ENCODE results near the gene BLOC1S3.
A peak's percentile ranks its signal among the peaks of the same experiment; 100 is the strongest.

Gene BLOC1S3

GRCh38 chr19:45179072-45179891, 698 bp downstream of the BLOC1S3 start:
- Histone ChIP-seq H3K4me3 (ENCODE audit: low read depth in 1 of 2, low read length in 2 of 2) (peak overlapping the region; percentile 74 to 82), H3K4me1 (ENCODE audit: control insufficient read depth in 1 of 2, insufficient read depth in 2 of 2, low read length in 2 of 2) (peaks cover 0 to 30% of the 10 kb centered on the region in 2 donors), H3K27me3 (ENCODE audit: low read depth, low read length) (no peaks in the 10 kb centered on the region), H3K9me3 (ENCODE audit: control insufficient read depth in 1 of 2, low read length in 2 of 2) (no peaks in the 10 kb centered on the region), H3K36me3 (ENCODE audit: control insufficient read depth in 1 of 2, insufficient read depth in 2 of 2, low read length in 2 of 2) (peaks cover 5 to 7% of the 10 kb centered on the region in 2 donors), H3K27ac (ENCODE audit: low read length) (peak overlapping the region; percentile 79)

DNA sequence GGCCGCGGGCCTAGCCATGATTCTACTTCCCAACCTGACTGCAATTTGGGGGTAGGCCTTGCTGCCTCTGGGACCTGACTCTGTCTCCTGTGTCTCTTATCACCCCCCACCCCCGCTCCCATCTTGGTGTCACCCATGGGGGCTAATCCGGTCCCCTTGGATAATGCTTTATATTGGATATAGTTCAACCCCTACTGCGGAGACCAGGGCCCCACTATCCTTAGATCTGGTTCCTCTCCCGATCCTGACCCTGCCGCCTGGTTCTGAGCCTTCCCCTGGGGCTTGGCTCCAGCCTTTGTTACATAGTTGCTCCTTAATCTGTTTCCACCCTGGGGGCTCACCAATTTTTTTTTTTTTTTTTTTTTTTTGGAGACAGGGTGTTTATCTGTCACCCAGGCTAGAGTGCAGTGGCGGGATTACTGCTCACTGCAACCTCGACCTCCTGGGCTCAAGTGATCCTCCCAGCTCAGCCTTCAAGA, 1.3 kb downstream of the BLOC1S3 start:
- Histone ChIP-seq H3K4me3 (ENCODE audit: low read depth in 1 of 2, low read length in 2 of 2) (peak overlapping the region; percentile 39 to 74), H3K27me3 (ENCODE audit: low read depth, low read length) (no peaks in the 10 kb centered on the region), H3K36me3 (ENCODE audit: control insufficient read depth in 1 of 2, insufficient read depth in 2 of 2, low read length in 2 of 2) (peaks cover 5 to 7% of the 10 kb centered on the region in 2 donors), H3K9me3 (ENCODE audit: control insufficient read depth in 1 of 2, low read length in 2 of 2) (no peaks in the 10 kb centered on the region), H3K4me1 (ENCODE audit: control insufficient read depth in 1 of 2, insufficient read depth in 2 of 2, low read length in 2 of 2) (peaks cover 0 to 30% of the 10 kb centered on the region in 2 donors), H3K27ac (ENCODE audit: low read length) (no peak overlapping the region)

- Histone ChIP-seq H3K27me3 (ENCODE audit: low read depth, low read length) (no peaks in the 10 kb centered on the region), H3K4me3 (ENCODE audit: low read depth in 1 of 2, low read length in 2 of 2) (no peak overlapping the region), H3K36me3 (ENCODE audit: control insufficient read depth in 1 of 2, insufficient read depth in 2 of 2, low read length in 2 of 2) (peaks cover 5 to 7% of the 10 kb centered on the region in 2 donors), H3K27ac (ENCODE audit: low read length) (no peak overlapping the region), H3K9me3 (ENCODE audit: control insufficient read depth in 1 of 2, low read length in 2 of 2) (no peaks in the 10 kb centered on the region), H3K4me1 (ENCODE audit: control insufficient read depth in 1 of 2, insufficient read depth in 2 of 2, low read length in 2 of 2) (peaks cover 0 to 30% of the 10 kb centered on the region in 2 donors)
These were observed 2.4 kb downstream of the BLOC1S3 start for GRCh38 chr19:45180936-45181335.

- H3K9me3 ChIP-seq (ENCODE audit: control insufficient read depth in 1 of 2, low read length in 2 of 2) = no peaks in the 10 kb centered on the region
- no peak overlapping the region for H3K4me3 ChIP-seq (ENCODE audit: low read depth in 1 of 2, low read length in 2 of 2)
- peaks cover 5 to 7% of the 10 kb centered on the region in 2 donors for H3K36me3 ChIP-seq (ENCODE audit: control insufficient read depth in 1 of 2, insufficient read depth in 2 of 2, low read length in 2 of 2)
- H3K27ac ChIP-seq (ENCODE audit: low read length) = no peak overlapping the region
- H3K4me1 ChIP-seq (ENCODE audit: control insufficient read depth in 1 of 2, insufficient read depth in 2 of 2, low read length in 2 of 2) = peaks cover 0 to 22% of the 10 kb centered on the region in 2 donors
- H3K27me3 ChIP-seq (ENCODE audit: low read depth, low read length) = no peaks in the 10 kb centered on the region
These were observed 4.2 kb downstream of the BLOC1S3 start for GRCh38 chr19:45182758-45183157.

GRCh38 chr19:45184115-45184514, 5.5 kb downstream of the BLOC1S3 start:
- no peak overlapping the region for H3K27ac ChIP-seq (ENCODE audit: low read length)
- no peaks in the 10 kb centered on the region for H3K9me3 ChIP-seq (ENCODE audit: control insufficient read depth in 1 of 2, low read length in 2 of 2)
- H3K4me1 ChIP-seq (ENCODE audit: control insufficient read depth in 1 of 2, insufficient read depth in 2 of 2, low read length in 2 of 2) = peaks cover 0 to 22% of the 10 kb centered on the region in 2 donors

DNA sequence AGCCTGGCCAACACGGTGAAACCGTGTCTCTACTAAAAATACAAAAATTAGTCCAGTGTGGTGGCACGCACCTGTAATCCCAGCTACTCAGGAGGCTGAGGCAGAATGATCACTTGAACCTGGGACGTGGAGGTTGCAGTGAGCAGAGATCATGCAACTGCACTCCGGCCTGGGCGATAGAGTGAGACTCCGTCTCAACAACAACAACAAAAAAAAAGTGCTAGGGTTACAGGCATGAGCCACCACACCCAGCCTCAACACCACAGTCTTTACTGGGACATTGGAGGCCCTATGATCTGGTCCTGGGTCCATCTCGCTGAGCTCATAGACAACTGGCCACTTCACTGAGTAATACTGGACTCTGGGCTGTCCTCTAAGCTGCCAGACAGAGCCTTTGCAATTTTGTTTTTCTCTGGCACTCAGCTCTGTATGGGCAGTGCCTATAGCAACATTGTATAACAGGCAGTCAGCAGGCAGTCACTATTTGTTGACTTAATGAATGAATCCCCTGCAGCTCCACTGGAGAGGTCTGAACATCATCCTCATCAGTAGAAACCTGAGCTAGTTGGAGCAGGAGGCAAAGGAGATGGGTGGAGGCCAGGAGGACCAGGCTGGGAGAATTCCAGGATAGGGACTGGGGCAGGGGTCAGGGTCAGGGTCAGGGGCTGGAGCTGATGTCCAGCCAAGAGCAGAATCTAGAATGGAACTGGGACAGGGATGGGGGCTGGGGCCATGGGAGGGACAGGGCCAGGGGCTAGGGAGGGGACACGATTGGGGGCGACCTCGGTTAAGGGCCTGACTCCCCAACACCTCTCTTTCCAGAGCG, 8.1 kb downstream of the BLOC1S3 start:
- no peaks in the 10 kb centered on the region for H3K9me3 ChIP-seq (ENCODE audit: control insufficient read depth in 1 of 2, low read length in 2 of 2)
- no peak overlapping the region for H3K27ac ChIP-seq (ENCODE audit: low read length)
- H3K4me3 ChIP-seq (ENCODE audit: low read depth in 1 of 2, low read length in 2 of 2) = no peak overlapping the region
- H3K36me3 ChIP-seq (ENCODE audit: control insufficient read depth in 1 of 2, insufficient read depth in 2 of 2, low read length in 2 of 2) = no peaks in the 10 kb centered on the region
- no peaks in the 10 kb centered on the region for H3K27me3 ChIP-seq (ENCODE audit: low read depth, low read length)
- peaks cover 0 to under 1% of the 10 kb centered on the region in 2 donors for H3K4me1 ChIP-seq (ENCODE audit: control insufficient read depth in 1 of 2, insufficient read depth in 2 of 2, low read length in 2 of 2)

More at GRCh38 chr19:45184115-45184514, 5.5 kb downstream of the BLOC1S3 start:
- peaks cover 5 to 7% of the 10 kb centered on the region in 2 donors for H3K36me3 ChIP-seq (ENCODE audit: control insufficient read depth in 1 of 2, insufficient read depth in 2 of 2, low read length in 2 of 2)
- no peak overlapping the region for H3K4me3 ChIP-seq (ENCODE audit: low read depth in 1 of 2, low read length in 2 of 2)
- no peaks in the 10 kb centered on the region for H3K27me3 ChIP-seq (ENCODE audit: low read depth, low read length)

GRCh38 chr19:45187421-45188100, 9.0 kb downstream of the BLOC1S3 start:
- H3K36me3 ChIP-seq (ENCODE audit: control insufficient read depth in 1 of 2, insufficient read depth in 2 of 2, low read length in 2 of 2) = no peaks in the 10 kb centered on the region
- H3K27me3 ChIP-seq (ENCODE audit: low read depth, low read length) = no peaks in the 10 kb centered on the region
- no peak overlapping the region for H3K4me3 ChIP-seq (ENCODE audit: low read depth in 1 of 2, low read length in 2 of 2)
- H3K9me3 ChIP-seq (ENCODE audit: control insufficient read depth in 1 of 2, low read length in 2 of 2) = no peaks in the 10 kb centered on the region
- no peaks in the 10 kb centered on the region for H3K4me1 ChIP-seq (ENCODE audit: control insufficient read depth in 1 of 2, insufficient read depth in 2 of 2, low read length in 2 of 2)
- H3K27ac ChIP-seq (ENCODE audit: low read length) = no peak overlapping the region

GRCh38 chr19:45189971-45190370, 11.4 kb downstream of the BLOC1S3 start:
- no peak overlapping the region for H3K4me3 ChIP-seq (ENCODE audit: low read depth in 1 of 2, low read length in 2 of 2)

GRCh38 chr19:45191375-45191774, 12.8 kb downstream of the BLOC1S3 start:
- Histone ChIP-seq H3K4me1 (ENCODE audit: control insufficient read depth in 1 of 2, insufficient read depth in 2 of 2, low read length in 2 of 2) (no peaks in the 10 kb centered on the region), H3K4me3 (ENCODE audit: low read depth in 1 of 2, low read length in 2 of 2) (no peak overlapping the region), H3K9me3 (ENCODE audit: control insufficient read depth in 1 of 2, low read length in 2 of 2) (no peaks in the 10 kb centered on the region), H3K27ac (ENCODE audit: low read length) (no peak overlapping the region), H3K27me3 (ENCODE audit: low read depth, low read length) (no peaks in the 10 kb centered on the region), H3K36me3 (ENCODE audit: control insufficient read depth in 1 of 2, insufficient read depth in 2 of 2, low read length in 2 of 2) (no peaks in the 10 kb centered on the region)

More at GRCh38 chr19:45189971-45190370, 11.4 kb downstream of the BLOC1S3 start:
- Histone ChIP-seq H3K9me3 (ENCODE audit: control insufficient read depth in 1 of 2, low read length in 2 of 2) (no peaks in the 10 kb centered on the region), H3K27ac (ENCODE audit: low read length) (no peak overlapping the region), H3K4me1 (ENCODE audit: control insufficient read depth in 1 of 2, insufficient read depth in 2 of 2, low read length in 2 of 2) (no peaks in the 10 kb centered on the region), H3K27me3 (ENCODE audit: low read depth, low read length) (no peaks in the 10 kb centered on the region), H3K36me3 (ENCODE audit: control insufficient read depth in 1 of 2, insufficient read depth in 2 of 2, low read length in 2 of 2) (no peaks in the 10 kb centered on the region)

DNA sequence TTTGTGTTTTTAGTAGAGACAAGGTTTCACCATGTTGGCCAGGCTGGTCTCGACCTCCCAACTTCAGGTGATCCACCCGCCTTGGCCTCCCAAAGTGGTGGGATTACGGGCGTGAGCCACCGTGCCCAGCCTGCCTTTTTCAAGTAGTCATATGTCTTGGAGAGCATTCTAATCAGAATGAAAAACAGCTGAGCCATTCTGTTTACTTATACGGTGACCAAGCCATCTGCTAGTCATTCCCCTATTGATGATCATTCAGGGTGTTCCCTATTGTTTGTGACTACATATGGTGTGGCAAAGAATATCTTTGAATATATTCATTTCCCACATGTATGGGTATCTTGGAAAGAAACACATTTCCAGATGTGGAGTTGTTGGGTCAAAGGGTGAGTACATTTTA, 17.2 kb downstream of the BLOC1S3 start:
- no peak overlapping the region for H3K27ac ChIP-seq (ENCODE audit: low read length)

DNA sequence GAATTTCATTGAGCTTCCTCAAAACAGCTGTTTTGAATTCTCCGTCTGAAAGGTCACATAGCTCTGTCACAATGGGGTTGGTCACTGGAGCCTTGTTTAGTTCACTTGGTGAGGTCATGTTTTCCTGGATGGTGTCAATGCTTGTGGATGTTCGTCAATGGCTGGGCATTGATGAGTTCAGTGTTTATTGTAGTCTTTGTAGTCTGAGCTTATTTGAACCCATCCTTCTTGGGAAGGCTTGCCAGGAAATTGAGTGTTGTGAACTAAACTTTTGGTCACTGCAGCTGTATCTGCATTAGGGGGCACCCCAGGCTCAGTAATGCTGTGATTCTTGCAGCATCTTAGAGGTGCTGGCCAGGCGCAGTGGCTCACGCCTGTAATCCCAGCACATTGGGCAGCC, 22.0 kb downstream of the BLOC1S3 start:
- Histone ChIP-seq H3K4me3 (ENCODE audit: low read depth in 1 of 2, low read length in 2 of 2) (no peak overlapping the region), H3K9me3 (ENCODE audit: control insufficient read depth in 1 of 2, low read length in 2 of 2) (no peaks in the 10 kb centered on the region), H3K27ac (ENCODE audit: low read length) (no peak overlapping the region), H3K36me3 (ENCODE audit: control insufficient read depth in 1 of 2, insufficient read depth in 2 of 2, low read length in 2 of 2) (no peaks in the 10 kb centered on the region), H3K27me3 (ENCODE audit: low read depth, low read length) (no peaks in the 10 kb centered on the region), H3K4me1 (ENCODE audit: control insufficient read depth in 1 of 2, insufficient read depth in 2 of 2, low read length in 2 of 2) (no peaks in the 10 kb centered on the region)

More for the DNA sequence above, 17.2 kb downstream of the BLOC1S3 start:
- Histone ChIP-seq H3K9me3 (ENCODE audit: control insufficient read depth in 1 of 2, low read length in 2 of 2) (no peaks in the 10 kb centered on the region), H3K36me3 (ENCODE audit: control insufficient read depth in 1 of 2, insufficient read depth in 2 of 2, low read length in 2 of 2) (no peaks in the 10 kb centered on the region), H3K27me3 (ENCODE audit: low read depth, low read length) (no peaks in the 10 kb centered on the region), H3K4me1 (ENCODE audit: control insufficient read depth in 1 of 2, insufficient read depth in 2 of 2, low read length in 2 of 2) (no peaks in the 10 kb centered on the region), H3K4me3 (ENCODE audit: low read depth in 1 of 2, low read length in 2 of 2) (no peak overlapping the region)
